Measurements from ENCODE around the gene RAB40C.

The RAB40C gene

GRCh38 chr16:555528-556473, 34.1 kb upstream of the RAB40C start:
- TF ChIP-seq POLR2AphosphoS5 (IDR thresholded peaks at IDR 0.05; ENCODE audit: low read depth, low read length) (no peak), TAF1 (IDR thresholded peaks at IDR 0.05; ENCODE audit: borderline replicate concordance, insufficient read depth, low read length) (no peak), REST (IDR thresholded peaks at IDR 0.05; ENCODE audit: insufficient read depth in 1 of 2, low read depth in 2 of 2, low read length in 2 of 2) (no peak), SIN3A (IDR thresholded peaks at IDR 0.05; ENCODE audit: borderline replicate concordance, insufficient read depth, low read length) (no peak), FOXP2 (optimal IDR thresholded peaks at IDR 0.05; ENCODE audit: borderline replicate concordance, extremely low read depth, extremely low read length, insufficient read depth) (no peak)

- TF ChIP-seq REST (IDR thresholded peaks at IDR 0.05; ENCODE audit: insufficient read depth in 1 of 2, low read depth in 2 of 2, low read length in 2 of 2) (no peak), SIN3A (IDR thresholded peaks at IDR 0.05; ENCODE audit: borderline replicate concordance, insufficient read depth, low read length) (no peak), TAF1 (IDR thresholded peaks at IDR 0.05; ENCODE audit: borderline replicate concordance, insufficient read depth, low read length) (no peak), FOXP2 (optimal IDR thresholded peaks at IDR 0.05; ENCODE audit: borderline replicate concordance, extremely low read depth, extremely low read length, insufficient read depth) (no peak), POLR2AphosphoS5 (IDR thresholded peaks at IDR 0.05; ENCODE audit: low read depth, low read length) (no peak)
Measured at GRCh38 chr16:556474-557173, 33.2 kb upstream of the RAB40C start.

GRCh38 chr16:557463-558297, 32.2 kb upstream of the RAB40C start:
- no peak for TF ChIP-seq REST (IDR thresholded peaks at IDR 0.05; ENCODE audit: insufficient read depth in 1 of 2, low read depth in 2 of 2, low read length in 2 of 2)
- TF ChIP-seq FOXP2 (optimal IDR thresholded peaks at IDR 0.05; ENCODE audit: borderline replicate concordance, extremely low read depth, extremely low read length, insufficient read depth): no peak
- TF ChIP-seq POLR2AphosphoS5 (IDR thresholded peaks at IDR 0.05; ENCODE audit: low read depth, low read length): no peak
- TF ChIP-seq TAF1 (IDR thresholded peaks at IDR 0.05; ENCODE audit: borderline replicate concordance, insufficient read depth, low read length): no peak
- no peak for TF ChIP-seq SIN3A (IDR thresholded peaks at IDR 0.05; ENCODE audit: borderline replicate concordance, insufficient read depth, low read length)

GRCh38 chr16:558298-559020, 31.4 kb upstream of the RAB40C start:
- TF ChIP-seq POLR2AphosphoS5 (IDR thresholded peaks at IDR 0.05; ENCODE audit: low read depth, low read length) (no peak), REST (IDR thresholded peaks at IDR 0.05; ENCODE audit: insufficient read depth in 1 of 2, low read depth in 2 of 2, low read length in 2 of 2) (no peak), SIN3A (IDR thresholded peaks at IDR 0.05; ENCODE audit: borderline replicate concordance, insufficient read depth, low read length) (no peak), TAF1 (IDR thresholded peaks at IDR 0.05; ENCODE audit: borderline replicate concordance, insufficient read depth, low read length) (no peak), FOXP2 (optimal IDR thresholded peaks at IDR 0.05; ENCODE audit: borderline replicate concordance, extremely low read depth, extremely low read length, insufficient read depth) (no peak)
